HG02970 (cell line): ENCODE results near the gene PRAC2.
"Not testable (repeated sequence)": the region's sequence is repeated elsewhere in the genome, so short reads cannot be mapped to it uniquely, and the experiment has no call there.

Experiments used
- ATAC-seq: cut with Tn5 transposase; IDR thresholded peaks from one replicate; pipeline ENCODE4 v1.9.1; 2021; ENCODE audit warnings: mild to moderate bottlenecking, moderate library complexity, moderate number of reproducible peaks; ENCODE audit not compliant: unreplicated experiment, low FRiP score

The PRAC2 gene

DNA sequence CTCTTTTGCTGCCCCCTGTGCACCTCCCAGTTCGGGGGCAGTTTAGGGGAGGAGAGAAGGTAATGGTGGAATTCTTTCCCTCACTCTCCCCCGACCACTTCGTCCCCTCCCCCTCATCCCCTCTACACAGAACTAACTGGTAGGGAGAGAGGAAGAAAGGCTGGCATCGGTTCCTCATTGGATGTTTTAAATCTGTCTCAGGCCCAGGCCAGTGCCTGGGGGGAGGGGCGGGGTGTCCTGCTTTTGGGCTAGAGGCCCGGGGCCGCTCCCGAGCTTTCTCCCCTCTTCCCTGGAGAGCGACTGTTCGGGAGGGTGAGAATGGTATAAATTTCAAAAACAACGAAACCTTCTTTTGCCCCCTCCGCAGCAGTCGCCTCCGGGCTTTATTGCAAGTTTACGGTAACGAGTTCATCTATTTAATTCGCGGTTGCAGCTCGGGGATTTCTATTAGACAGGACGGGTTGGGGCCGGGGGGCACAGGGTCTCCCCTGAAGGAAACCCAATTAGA lies at the start of gene PRAC2:
Gene PRAC2 (plus strand): TSS at position 271 of the 508 bp plus-strand sequence. CDS start 1,226 bp downstream, outside the sequence.
- ATAC-seq = no peak

GRCh38 chr17:48676963-48677558 lies 45.9 kb upstream of the PRAC2 start:
- ATAC-seq = no peak

- no peak for ATAC-seq
Measured at GRCh38 chr17:48678141-48678971, 44.6 kb upstream of the PRAC2 start.

GRCh38 chr17:48679385-48680096 lies 43.4 kb upstream of the PRAC2 start:
- ATAC-seq = no peak

DNA sequence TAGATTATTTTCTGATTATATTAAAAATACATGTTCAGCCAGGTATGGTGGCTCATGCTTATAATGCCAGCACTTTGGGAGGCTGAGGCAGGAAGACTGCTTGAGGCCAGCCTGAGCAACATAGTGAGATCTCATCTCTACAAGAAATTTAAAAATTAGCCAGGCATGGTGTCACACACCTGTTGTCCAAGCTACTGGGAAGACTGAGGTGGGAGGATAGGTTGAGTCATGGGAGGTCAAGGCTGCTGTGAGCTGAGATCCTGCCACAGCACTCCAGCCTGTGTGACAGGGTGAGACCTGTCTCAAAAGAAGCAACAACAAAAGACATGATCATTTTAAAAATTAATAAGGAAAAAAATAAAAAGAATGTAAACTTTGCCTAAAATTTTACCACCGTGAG lies 41.4 kb upstream of the PRAC2 start:
- no peak for ATAC-seq

GRCh38 chr17:48690655-48691054 lies 32.3 kb upstream of the PRAC2 start:
- ATAC-seq = no peak

- ATAC-seq = no peak
Measured at GRCh38 chr17:48692049-48692448, 30.9 kb upstream of the PRAC2 start.

- no peak for ATAC-seq
Measured at GRCh38 chr17:48693178-48693577, 29.8 kb upstream of the PRAC2 start.

DNA sequence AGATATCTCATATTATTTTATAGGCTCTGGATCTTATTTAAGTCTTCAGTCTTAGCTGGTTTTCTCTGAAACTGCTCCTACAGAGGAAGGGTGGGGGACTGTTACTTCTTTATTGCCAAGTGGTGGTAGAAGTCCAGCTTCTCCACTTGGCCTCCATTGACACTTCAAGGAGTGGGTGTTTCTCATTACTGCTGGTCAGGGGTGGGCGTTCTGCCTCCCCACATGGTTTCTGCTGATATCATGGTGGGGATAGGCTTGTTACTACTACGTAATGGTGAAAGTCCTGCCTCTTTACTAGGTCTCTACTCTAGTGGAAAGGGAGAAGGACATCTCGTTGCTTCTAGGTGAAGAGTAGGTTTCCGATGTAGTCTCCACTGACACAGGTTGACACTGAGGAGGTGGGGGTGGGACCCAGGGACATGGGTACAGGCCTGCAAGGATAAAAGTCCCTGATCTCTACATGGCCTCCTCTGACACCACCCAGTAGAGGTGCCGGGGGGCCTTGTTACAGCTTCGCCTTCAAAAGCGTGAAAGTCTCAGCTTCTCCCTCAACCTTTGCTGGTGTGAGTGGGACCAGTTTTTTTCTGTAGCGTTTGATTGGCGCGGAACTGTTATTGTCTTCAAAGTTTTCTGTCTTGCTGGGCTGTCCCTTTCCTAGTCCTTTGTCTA lies 21.0 kb upstream of the PRAC2 start:
- no peak for ATAC-seq

GRCh38 chr17:48704361-48705248 lies 18.4 kb upstream of the PRAC2 start:
- no peak for ATAC-seq

- ATAC-seq = no peak
Measured at GRCh38 chr17:48711128-48711527, 11.9 kb upstream of the PRAC2 start.

GRCh38 chr17:48715496-48716399 lies 7.2 kb upstream of the PRAC2 start:
- ATAC-seq = no peak

GRCh38 chr17:48716549-48716948 lies 6.4 kb upstream of the PRAC2 start:
- not testable (repeated sequence) for ATAC-seq

GRCh38 chr17:48717367-48718226 lies 5.4 kb upstream of the PRAC2 start:
- ATAC-seq = no peak

- no peak for ATAC-seq
Measured at GRCh38 chr17:48718227-48718760, 4.7 kb upstream of the PRAC2 start.

GRCh38 chr17:48718761-48719641 lies 4.0 kb upstream of the PRAC2 start:
- no peak for ATAC-seq
